ENCODE results near the gene SCD5.
A peak's percentile ranks its signal among the peaks of the same experiment; 100 is the strongest.

Gene SCD5

DNA sequence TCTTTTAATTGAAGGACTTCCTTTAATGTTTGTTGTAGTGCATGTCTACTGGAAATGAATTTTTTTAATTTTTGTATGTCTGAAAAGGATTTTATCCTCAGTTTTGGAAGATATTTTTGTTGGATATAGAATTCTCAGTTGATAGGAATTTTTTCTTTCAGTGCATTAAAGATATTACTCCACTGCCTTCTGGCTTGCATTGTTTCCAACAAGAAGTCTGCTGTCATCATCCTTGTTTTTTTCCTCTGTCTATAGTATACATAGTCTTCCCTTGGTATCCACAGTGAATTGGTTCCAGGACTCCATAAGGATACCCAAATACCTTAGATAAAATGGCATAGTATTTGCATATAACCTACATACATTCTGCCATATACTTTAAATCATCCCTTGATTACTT lies 33.5 kb downstream of the SCD5 start:
- no peak for DNase-seq (ENCODE audit: low spot score)

DNA sequence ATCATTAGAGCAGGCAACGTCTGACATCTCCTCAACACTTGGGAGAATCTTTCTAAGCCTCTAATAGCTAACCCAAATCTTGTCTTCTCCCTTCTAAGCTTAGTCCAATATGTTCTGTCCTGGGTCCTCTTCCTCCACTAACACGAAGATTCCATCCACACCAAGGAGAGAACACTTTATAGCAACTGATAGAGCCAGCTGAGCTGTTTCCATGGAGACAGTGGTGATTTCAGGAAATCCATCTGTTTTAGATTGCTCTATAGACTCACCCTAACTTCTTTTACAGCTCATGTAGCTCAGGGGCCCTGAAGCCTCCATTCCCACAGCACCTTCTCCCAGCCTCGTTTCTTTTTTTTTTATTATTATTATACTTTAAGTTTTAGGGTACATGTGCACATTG lies 37.4 kb downstream of the SCD5 start:
- DNase-seq (ENCODE audit: low spot score): peak; percentile 31

DNA sequence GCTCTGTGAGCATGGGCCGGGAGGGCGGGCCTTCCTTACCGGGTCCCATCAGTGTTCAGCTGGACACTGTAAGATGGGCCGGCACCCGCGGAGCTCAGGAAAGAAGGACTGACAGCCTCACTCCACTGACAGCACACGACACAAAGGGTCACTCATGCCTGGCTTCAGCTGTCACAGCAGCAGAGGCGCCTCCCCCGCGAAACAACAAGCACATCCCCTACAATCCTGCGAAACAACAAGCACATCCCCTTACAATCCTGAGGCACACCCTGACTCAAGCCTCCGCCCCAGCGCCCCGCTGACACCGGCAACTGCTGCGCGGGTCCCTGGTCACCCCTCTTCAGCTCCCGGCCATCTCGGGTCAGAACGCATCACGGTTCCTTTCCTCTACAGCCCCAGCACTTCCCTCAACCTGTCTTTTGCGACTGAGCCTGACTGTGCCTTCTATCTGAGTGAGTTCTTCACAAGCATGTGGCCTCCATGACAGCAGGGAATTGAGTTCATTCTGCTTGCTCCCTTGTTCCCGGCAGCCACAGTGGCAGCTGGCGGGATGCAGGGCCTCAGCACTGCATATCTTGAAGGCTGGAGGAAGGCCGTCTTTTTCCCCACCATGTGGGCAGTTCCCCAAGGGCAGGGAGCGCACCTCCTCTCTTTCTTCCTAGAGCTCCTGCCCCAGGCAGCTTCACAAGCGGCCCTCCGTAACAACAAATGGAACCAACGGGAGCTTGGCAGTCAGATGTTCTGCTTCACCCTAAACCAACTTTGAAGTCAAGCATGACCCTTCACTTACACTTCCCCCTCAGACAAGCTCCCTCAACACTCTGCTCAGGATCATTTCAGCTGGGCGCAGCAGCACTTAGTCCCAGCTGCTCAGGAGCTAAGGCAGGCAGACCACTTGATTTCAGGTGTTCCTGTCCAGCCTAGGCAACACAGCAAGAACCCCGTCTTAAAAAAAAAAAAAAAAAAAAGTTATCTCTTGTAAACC lies 39.6 kb downstream of the SCD5 start:
- DNase-seq (ENCODE audit: low spot score): no peak

DNA sequence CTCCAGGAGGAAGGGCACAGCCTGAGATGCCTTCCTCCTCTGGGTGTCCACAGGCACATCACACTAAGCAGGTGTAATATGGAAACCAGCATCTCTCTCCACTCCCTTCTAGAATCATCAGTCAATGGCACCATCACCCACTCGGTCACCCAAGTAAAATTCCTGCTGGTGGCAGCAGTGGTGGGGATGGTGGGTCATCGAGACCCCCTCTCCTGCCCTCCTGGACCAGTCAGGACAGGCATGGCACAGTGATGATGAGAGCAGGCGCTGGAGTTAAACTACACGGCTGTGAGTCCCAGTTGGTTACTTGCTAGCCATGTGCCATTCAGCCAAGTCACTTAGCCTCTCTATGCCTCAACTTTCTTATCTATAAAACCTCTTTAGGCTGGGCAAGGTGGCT lies 42.5 kb downstream of the SCD5 start:
- DNase-seq (ENCODE audit: low spot score): no peak

DNA sequence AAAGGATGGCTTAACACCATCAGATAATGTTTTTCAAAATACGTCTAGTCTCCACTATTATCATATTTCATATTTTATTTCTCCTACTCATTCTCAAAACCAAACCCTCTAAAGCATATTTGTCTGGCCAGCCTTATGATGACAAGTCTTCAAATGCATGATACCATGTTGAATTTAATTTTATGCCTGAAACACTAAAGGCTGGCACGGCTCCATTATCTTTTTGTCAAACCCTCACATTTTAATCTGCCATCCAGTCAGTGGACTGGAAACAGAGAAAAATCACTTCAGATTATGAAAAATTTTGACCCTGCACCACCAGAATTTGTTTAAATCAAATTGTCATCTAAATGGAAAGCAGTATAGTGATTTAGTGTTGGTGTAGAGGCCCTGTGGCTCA lies 42.9 kb downstream of the SCD5 start:
- no peak for DNase-seq (ENCODE audit: low spot score)

DNA sequence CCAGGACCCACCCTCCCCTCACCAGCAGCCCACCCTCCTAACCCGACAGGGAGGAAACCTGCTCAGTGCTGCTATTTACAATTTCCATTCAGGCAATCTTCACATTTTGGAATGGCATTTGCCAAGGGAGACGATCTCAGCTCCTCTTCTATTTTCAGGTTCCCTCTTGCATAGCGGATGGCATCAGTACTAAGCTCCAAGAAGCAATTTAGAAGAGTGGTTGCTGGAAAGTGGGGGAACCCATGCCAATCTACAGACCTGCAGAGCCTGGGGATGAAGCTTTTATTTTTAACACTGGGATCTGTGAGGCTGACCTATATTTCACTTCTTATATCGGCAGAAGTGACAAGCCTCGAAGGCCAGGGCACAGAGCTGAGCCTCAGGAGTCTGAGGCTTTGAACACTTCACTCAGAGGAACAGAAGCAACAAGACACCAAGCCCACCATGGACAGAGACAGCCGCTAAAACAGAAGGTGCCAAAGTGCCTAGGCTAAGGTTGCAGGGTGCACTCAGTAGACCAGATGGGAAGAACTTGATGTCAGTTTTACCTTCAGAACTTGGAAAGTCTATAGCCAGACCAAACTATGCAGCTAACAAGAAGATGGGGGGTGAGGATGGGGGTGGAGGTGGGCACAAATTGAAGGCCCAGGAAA lies 44.0 kb downstream of the SCD5 start:
- DNase-seq (ENCODE audit: low spot score): no peak

DNA sequence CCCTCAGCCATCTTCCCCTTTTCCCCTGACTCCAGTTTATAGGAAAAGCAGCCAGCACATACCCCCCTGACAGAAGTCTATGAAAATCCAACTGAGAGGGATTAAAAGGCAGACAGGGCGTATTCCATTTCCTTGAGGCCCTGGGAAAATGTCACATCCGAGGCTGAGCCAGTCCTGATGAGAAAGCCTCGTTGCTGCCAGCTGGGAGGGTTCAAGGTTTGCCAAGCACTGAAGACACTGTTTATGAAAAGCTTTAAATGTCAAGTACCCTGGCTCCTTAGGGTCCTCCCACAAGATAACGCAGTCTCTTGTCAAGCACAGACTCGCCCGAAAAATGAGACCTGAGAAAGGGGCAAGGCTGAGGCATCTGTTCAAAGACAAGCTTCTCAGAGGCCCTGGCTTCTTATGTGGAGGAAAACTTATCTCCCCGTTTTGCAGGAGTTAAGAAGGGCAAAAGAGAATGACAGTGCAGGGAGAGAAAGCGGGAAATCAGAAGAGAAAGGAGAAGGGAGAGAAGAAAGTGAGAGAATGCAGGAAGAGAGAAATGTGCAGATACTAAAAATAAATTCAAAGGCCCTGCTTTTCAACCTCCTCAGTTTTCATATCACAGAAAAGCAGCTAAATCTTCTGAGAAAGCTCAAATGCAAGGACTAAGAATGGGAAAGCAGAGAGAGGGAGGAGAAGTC lies 44.7 kb downstream of the SCD5 start:
- DNase-seq (ENCODE audit: low spot score): peak; percentile 53

DNA sequence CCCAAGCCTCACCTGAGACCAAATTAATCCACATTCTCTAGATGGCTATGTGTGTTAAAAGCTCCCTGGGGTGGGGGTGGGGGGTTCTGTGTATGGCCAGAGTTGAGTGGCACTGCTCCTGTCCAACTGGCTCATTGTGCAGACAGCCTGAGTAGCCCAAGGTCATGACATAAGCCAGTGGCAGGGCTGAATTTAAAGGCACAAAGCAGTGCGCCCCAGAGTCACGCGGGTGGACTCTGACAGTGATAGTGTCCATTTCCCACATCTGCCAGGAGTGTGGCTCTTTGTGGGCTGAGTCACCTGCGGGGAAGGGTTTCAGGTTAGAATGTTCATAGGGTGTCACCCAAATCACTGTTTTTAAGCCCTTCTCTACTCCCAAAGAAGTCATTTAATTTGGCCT lies 45.4 kb downstream of the SCD5 start:
- DNase-seq (ENCODE audit: low spot score): no peak

DNA sequence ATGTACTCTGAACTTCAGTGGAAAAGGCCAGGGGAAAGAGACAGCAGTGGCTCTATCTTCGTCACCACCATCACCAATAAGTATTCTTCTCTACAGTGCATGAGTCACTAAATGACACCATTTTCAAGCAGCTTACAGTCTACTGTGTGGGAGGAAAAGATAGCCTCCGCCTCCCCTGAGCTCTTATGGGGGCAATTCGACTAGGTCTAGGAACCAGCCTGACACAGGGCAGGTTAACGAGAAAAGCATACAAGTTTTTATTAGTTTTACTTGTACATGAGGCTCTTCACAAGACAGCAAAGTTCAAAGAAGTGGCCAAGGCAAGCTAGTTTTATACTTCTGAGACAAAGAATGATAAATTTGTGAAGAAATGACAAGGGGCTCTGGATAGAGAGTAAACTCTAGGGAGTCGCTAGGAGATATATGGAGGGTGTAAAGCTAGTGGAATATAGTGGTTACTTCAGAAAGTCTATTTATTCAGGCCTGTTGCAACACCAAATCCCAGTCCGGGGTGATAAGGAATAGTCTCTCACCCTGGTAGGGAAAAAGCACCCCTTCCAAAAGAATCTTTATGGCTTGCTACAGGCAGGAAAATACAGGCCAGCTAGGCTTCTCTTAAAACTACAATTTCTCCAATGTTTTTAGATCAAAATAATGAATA lies 49.7 kb downstream of the SCD5 start:
- no peak for DNase-seq (ENCODE audit: low spot score)

DNA sequence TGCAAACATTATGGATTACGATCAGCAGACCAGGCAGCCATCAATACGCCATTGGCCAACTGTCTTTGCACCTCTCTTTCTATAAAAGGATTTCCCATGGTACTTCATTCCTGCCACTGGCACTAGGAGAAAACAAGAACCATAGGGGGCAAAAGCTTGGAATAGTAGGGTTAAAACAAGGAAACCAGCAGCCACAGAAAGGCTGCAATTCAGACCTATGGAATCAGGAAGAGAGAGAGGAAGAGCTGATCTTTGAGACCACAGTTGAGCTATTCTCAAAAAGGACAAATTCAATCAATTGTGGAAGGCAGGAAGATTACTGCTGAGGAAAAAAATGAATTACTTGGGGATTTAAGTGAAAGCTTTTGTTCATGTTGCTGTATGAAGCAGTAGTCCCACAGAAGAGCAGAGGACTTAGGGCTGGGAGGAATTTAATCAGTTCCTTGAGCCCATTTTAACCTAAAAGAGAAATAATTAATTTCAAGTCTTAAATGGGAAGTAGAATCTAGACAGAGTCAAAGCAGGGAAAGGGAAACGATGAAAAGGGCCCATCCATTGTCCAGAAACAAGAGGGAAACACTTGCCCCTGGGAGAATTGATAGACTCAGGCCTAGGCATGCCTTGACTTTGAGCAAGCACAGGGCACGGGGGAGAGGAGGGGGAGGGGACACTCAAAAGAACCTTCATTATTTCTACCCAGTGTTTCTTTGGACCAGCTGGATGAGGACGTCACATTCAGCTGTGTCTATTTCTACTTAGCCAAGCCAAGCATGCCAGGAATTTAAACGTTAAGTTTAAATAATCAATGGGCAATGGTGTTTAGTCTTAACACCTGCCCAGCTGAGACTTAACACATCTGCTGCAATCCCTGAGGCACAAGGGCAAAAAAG lies 50.7 kb downstream of the SCD5 start:
- DNase-seq (ENCODE audit: low spot score): no peak

DNA sequence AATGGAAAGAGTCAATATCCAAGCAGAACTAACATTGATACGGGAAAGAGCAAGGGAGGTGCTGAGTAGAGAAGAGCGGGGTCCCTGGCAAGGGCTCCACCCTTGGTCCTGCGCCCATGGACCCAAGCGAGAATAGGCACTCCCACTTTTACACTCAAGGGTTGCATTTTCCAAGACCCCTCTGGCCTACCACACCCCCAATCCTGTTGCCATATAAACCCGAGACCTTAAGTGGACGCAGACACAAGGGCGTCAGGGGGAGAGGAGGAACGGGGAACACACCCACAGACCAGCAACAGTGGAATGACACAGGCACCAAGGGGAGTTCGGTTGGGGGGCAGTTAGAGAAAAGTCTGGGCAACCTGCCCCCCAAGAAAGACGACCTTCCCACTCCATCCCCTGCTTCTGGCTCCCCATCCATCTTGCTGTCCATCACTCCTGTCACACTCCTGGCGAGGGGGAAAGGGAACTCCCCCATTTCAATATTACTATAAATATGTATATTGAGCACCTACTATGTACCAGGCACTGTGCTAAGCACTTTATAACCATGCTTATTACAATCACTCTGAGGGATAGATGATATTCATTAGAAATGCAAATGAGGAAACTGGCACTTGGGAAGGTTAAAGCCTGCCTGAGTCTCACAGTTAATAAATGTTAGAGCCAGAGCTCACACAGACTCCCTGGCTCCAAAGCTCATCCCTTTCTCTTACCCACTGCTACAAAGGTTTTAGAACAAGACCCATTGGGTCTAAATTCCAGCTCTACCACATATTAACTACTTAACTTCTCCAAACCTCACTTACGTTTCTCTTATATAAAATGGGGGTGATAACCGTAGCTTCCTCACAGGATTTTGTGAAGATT lies 51.7 kb downstream of the SCD5 start:
- DNase-seq (ENCODE audit: low spot score): no peak

DNA sequence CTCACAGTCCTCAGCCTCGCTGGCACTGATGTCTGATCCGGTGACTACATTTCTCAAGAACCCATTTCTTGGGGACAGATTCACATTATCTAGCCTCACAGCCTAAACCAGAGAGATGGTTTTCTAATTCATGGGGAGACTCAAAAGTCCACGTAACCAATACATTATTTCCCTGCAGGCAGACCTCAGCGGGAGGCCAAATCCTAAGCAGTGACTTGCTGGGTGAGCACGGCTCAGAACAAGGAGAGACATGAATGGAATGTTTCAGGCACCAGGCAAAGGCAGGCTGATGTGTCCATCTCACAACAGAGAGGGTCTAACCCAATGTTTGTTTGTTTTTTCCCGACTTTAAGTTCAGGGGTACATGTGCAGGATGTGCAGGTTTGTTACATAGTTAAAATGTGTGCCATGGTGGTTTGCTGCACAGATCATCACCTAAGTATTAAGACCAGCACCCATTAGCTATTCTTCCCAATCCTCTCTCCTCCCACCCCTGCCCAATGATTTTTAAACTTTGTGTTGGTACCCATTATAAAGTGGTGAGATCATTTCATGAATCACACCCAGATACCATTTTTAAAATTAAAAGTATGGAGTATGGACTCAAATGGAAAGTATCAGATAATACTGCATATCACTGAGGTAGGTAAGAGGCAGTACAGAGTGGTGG lies 53.3 kb downstream of the SCD5 start:
- DNase-seq (ENCODE audit: low spot score): peak; percentile 70

DNA sequence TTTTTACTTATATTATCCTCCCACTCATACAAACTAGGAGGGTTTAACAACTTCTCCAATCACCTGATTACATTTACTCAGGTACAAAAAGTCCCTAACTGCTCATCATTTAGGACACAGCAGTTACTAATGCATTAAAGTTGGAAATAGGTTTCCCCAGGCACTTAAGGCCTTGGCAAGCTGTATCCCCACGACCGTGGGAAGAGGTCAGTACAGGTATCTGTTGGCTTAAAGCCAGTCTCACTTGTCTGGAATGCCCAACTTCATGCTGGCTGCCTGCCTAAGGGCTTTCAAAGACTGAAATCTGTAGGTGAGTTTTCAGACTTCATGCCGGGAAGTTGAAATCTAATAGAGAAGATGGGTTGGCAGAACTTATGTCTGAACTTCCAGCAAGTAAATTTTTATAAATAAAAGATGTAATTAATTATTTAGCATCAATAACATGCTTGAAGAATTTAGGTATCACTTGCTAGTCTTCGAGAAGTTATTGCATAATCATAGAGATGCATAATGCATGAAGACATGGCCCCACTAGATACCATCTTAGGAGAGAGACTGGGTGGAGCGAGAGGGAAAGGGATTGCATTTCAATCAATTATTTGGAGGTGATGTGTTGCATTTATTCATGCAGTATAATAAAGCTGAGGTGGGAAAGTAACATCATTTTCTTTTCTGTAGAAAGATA lies 54.2 kb downstream of the SCD5 start:
- no peak for DNase-seq (ENCODE audit: low spot score)

DNA sequence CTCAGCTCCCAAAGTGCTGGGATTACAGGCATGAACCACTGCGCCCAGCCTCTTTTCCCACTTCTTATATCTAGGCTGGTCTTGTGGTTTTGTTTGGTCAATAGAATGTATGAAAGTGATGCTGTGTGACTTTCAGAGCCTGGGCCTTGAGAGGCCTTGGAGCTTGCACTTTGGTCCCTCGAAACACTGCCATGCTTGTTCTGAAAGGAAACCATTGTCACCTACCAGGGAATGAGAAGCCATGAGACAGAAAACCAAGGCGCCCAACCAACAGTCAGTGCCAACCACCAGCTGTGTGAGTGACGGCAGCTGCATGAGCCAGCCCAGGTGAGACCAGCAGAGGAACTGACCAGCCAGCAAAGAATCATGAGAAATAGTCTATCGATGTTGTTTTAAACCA lies 57.4 kb downstream of the SCD5 start:
- DNase-seq (ENCODE audit: low spot score): no peak

DNA sequence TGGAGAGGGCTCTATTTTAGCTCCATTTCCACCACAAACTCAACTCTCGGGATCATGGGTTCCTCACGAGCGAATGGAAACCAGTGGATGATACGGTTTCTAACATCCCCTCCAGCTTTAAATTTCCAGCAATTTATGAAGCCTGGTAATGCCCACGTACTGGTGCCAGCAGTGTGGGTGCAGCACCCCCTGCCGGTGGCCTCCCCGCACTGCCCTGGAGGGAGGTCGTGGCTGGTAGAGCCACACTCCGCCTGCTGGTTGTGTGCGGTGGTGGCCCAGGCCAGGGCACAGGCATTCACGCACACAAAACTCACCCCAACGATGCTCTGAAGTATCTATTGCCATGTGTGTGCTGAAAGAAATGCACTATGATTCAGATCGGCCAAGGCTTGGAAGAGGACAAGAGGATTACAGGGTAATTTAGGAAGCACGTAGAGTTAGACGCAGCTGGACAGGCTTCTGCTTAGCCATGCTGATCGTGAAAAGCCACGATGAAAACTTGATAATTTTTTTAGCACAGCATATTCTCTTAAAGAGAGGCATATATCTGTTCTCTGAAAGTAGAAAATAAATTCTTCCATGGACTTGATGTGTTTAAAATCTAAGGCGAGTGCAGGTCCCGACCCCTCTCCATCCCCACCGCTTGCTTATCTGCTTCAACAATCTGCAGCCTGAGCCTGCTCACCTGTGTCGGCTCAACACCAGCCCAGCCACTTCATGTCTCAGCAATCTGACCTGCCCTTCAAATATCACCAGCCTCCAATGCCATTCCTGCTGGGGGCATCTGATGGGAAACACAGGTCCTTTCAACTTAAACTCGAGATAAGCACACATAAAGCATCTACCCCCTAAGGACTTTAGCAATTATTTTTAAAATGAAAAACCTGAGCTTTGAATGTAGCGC lies 59.1 kb downstream of the SCD5 start:
- DNase-seq (ENCODE audit: low spot score): peak; percentile 90

DNA sequence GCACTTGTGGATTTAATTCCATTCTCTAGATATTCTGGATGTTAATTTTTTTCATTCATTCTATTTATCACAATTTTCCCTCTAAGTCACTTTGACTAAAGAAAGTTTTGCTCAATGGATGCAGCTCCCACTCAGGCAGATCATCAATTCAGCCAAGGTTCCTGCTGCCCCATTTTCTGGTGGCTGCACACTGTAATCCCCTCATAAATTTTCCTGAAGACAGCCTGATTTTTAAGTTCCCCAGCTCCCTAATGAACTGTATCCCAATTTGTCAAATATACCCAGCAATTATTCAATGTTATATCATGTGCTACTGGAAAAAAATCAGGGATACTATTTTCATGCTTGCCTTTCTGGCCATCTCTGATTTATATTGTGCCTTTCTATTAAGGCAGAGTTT lies 61.2 kb downstream of the SCD5 start:
- no peak for DNase-seq (ENCODE audit: low spot score)

DNA sequence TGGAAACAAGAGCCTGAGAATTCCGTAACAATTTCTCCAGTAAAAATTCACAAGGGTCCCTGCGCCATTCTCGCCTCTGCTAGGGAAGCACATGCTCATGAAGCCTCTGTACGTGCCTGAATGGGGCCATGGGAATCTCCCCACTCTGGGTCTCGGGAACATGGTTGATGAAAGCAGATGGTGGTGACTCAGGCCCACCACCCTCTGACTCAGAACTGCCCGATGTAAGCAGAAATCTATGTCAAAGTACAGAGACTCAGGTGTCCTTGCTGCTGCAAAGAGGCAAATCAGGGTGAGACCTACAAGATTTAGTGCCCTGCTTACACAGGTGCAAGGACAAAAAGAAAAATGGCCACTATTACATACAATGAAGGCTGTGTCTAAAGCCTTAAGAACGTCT lies 65.0 kb downstream of the SCD5 start:
- no peak for DNase-seq (ENCODE audit: low spot score)

DNA sequence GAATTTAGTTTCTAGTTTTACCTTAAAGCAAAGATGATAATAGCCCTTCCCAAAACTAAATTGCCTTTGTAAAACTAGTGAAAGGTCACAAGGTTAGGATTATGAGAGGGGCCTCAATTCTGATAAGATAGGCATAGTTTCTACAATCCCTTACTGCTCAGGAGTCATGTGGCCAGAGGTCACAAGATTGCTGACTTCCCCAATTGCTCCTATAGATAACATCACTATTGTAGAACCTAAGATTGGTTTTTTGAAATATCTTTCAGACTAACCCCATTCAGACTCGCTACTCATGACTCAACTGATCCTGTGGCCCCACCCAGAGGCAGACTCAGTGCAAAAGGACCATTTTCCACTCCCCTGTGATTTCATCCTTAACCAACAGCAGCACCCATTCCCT lies 70.3 kb downstream of the SCD5 start:
- no peak for DNase-seq (ENCODE audit: low spot score)

Measured in AG20443 (cell line).